ENCODE measurements around the gene FGFRL1.
"Not testable (repeated sequence)": the region's sequence is repeated elsewhere in the genome, so short reads cannot be mapped to it uniquely, and the experiment has no call there.

Gene FGFRL1

GRCh38 chr4:1041936-1042330 lies 30.5 kb downstream of the FGFRL1 start:
- no peak for DNase-seq

- no peak for DNase-seq
Observed at GRCh38 chr4:1042352-1043055, 31.1 kb downstream of the FGFRL1 start.

- DNase-seq = no peak
Observed at GRCh38 chr4:1043162-1043561, 31.7 kb downstream of the FGFRL1 start.

- no peak for DNase-seq
Observed at GRCh38 chr4:1043651-1044468, 32.4 kb downstream of the FGFRL1 start.

GRCh38 chr4:1044469-1045192 lies 33.2 kb downstream of the FGFRL1 start:
- no peak for DNase-seq

GRCh38 chr4:1045193-1045594 lies 33.8 kb downstream of the FGFRL1 start:
- no peak for DNase-seq

- DNase-seq = no peak
Observed at GRCh38 chr4:1045595-1046201, 34.3 kb downstream of the FGFRL1 start.

GRCh38 chr4:1046581-1047011 lies 35.2 kb downstream of the FGFRL1 start:
- peak; percentile 52 to 55 for DNase-seq

GRCh38 chr4:1047106-1047975 lies 35.9 kb downstream of the FGFRL1 start:
- no peak for DNase-seq

- DNase-seq = no peak
Observed at GRCh38 chr4:1047976-1048772, 36.7 kb downstream of the FGFRL1 start.

GRCh38 chr4:1048773-1049590 lies 37.6 kb downstream of the FGFRL1 start:
- DNase-seq = no peak

GRCh38 chr4:1049591-1049905 lies 38.1 kb downstream of the FGFRL1 start:
- DNase-seq = no peak

- DNase-seq = no peak
Observed at GRCh38 chr4:1050486-1051213, 39.2 kb downstream of the FGFRL1 start.

- DNase-seq = no peak
Observed at GRCh38 chr4:1051472-1051871, 40.0 kb downstream of the FGFRL1 start.

- DNase-seq = no peak
Observed at GRCh38 chr4:1052231-1052671, 40.8 kb downstream of the FGFRL1 start.

GRCh38 chr4:1053080-1053661 lies 41.7 kb downstream of the FGFRL1 start:
- no peak for DNase-seq

- not testable (repeated sequence) for DNase-seq
Observed at GRCh38 chr4:1053891-1054290, 42.5 kb downstream of the FGFRL1 start.

- not testable (repeated sequence) for DNase-seq
Observed at GRCh38 chr4:1054696-1055242, 43.3 kb downstream of the FGFRL1 start.

- not testable (repeated sequence) for DNase-seq
Observed at GRCh38 chr4:1055243-1055701, 43.8 kb downstream of the FGFRL1 start.
